Fibroblast of pulmonary artery (primary cell): ENCODE data around the gene RELL2.
A peak's percentile ranks its signal among the peaks of the same experiment; 100 is the strongest.

Source experiments
- DNase-seq: peaks from one replicate; pipeline ENCODE4 v3.0.0-alpha.2; 2010; ENCODE audit warnings: low read depth
- H3K4me3 ChIP-seq: replicated peaks from 2 replicates; pipeline ENCODE4 v1.5.1; 2011; ENCODE audit warnings: low read depth, mild to moderate bottlenecking, control low read depth, low read length, moderate library complexity
- CTCF ChIP-seq: IDR thresholded peaks from 2 replicates; pipeline ENCODE4 v1.5.1; 2011; ENCODE audit warnings: mild to moderate bottlenecking, control low read depth, low read length, inconsistent platforms; ENCODE audit errors: missing control alignments

The RELL2 gene

GRCh38 chr5:141611289-141611688, 25.5 kb upstream of the RELL2 start:
- no peak for TF ChIP-seq CTCF
- no peak for DNase-seq
- no peak overlapping the region for H3K4me3 ChIP-seq

- no peak overlapping the region for H3K4me3 ChIP-seq
- DNase-seq: no peak
- TF ChIP-seq CTCF: no peak
These were observed 23.5 kb upstream of the RELL2 start for GRCh38 chr5:141613344-141613743.

GRCh38 chr5:141615991-141616720, 20.6 kb upstream of the RELL2 start:
- no peak overlapping the region for H3K4me3 ChIP-seq
- no peak for TF ChIP-seq CTCF

GRCh38 chr5:141617128-141617527, 19.7 kb upstream of the RELL2 start:
- TF ChIP-seq CTCF: no peak
- peak overlapping the region; percentile 85 for H3K4me3 ChIP-seq
- DNase-seq: no peak

More at GRCh38 chr5:141615991-141616720, 20.6 kb upstream of the RELL2 start:
- DNase-seq: no peak

GRCh38 chr5:141617682-141618029, 19.1 kb upstream of the RELL2 start:
- TF ChIP-seq CTCF: no peak
- DNase-seq: no peak

GRCh38 chr5:141618030-141618803, 18.6 kb upstream of the RELL2 start:
- peak overlapping the region; percentile 85 for H3K4me3 ChIP-seq
- no peak for TF ChIP-seq CTCF
- DNase-seq: no peak

More at GRCh38 chr5:141617682-141618029, 19.1 kb upstream of the RELL2 start:
- H3K4me3 ChIP-seq: peak overlapping the region; percentile 85
